A549 (cell line): ENCODE data around the gene GPR50. TPM values are rescaled to one million over a fixed set of nuclear protein-coding genes. Genes with fewer than 3 reads are reported as not detected.
A peak's percentile ranks its signal among the peaks of the same experiment; 100 is the strongest.

Experiments
- ATAC-seq, 2 experiments: fragments of 200-7000 bp in 1 of 2; fragments of >200 bp in 1 of 2; cut with Nextera tagmentation in 1 of 2; cut with Tn5 transposase in 1 of 2; 3 replicates each; pipeline versions ENCODE4 v1.8.0 to v1.9.1; 2018 to 2020; ENCODE audit warnings: mild to moderate bottlenecking in 1 of 2, moderate library complexity in 1 of 2
- CTCF ChIA-PET: fragments of 300-600 bp; sonication (Branson Sonifier 250); formaldehyde crosslinking; extraction: SDS; loops from one replicate; lab custom pipeline; 2021; ENCODE audit warnings: antibody characterized with exemption, inconsistent platforms; lab: Yijun Ruan, JAX
- POLR2A ChIA-PET: fragments of 350-600 bp; formaldehyde crosslinking; extraction: SDS; loops from one replicate; lab custom pipeline; 2021; ENCODE audit warnings: antibody characterized with exemption, inconsistent platforms; lab: Yijun Ruan, JAX
- DNase-seq, 2 experiments: peaks; one replicate each; pipeline versions ENCODE4 v3.0.0 to v3.0.0-alpha.2; 2011 to 2016; ENCODE audit warnings: low read depth in 1 of 2, low spot score in 1 of 2
- FAIRE-seq: peaks from 2 replicates; lab custom pipeline; 2011; peaks lifted over from hg19 to GRCh38; lab: Jason Lieb, UNC
- H3K27ac ChIP-seq, 2 experiments: fragments of >200 bp; sonication (Bioruptor Twin); formaldehyde crosslinking; 3 replicates each; pipeline ENCODE4 v1.5.1; 2016 to 2017
- H3K4me1 ChIP-seq: fragments of >200 bp; sonication (Bioruptor Twin); formaldehyde crosslinking; 3 replicates; pipeline ENCODE4 v1.6.1; 2016
- H3K4me2 ChIP-seq: fragments of >200 bp; sonication (Bioruptor Twin); formaldehyde crosslinking; 3 replicates; pipeline ENCODE4 v1.6.1; 2016
- H3K4me3 ChIP-seq: fragments of >200 bp; sonication (Bioruptor Twin); formaldehyde crosslinking; 3 replicates; pipeline ENCODE4 v1.5.1; 2016
- H3K9me3 ChIP-seq: fragments of >200 bp; sonication (Bioruptor Twin); formaldehyde crosslinking; 3 replicates; pipeline ENCODE4 v1.6.1; 2016
- BCL3 ChIP-seq: fragments of >200 bp; sonication (Bioruptor Twin); formaldehyde crosslinking; IDR thresholded peaks from 3 replicates; pipeline ENCODE4 v1.6.1; 2016
- BHLHE40 ChIP-seq: IDR thresholded peaks from 2 replicates; pipeline ENCODE4 v1.6.1; 2012; ENCODE audit warnings: low read depth, low read length, inconsistent platforms
- CEBPB ChIP-seq, 2 experiments: fragments of >200 bp in 1 of 2; sonication (Bioruptor Twin) in 1 of 2; formaldehyde crosslinking in 1 of 2; IDR thresholded peaks; 2 replicates each; pipeline ENCODE4 v1.6.1; 2012 to 2016
- CHD2 ChIP-seq: fragments of 150-350 bp; IDR thresholded peaks from 2 replicates; pipeline ENCODE4 v1.6.1; 2014; ENCODE audit warnings: low read length; ENCODE audit not compliant: partially characterized antibody
- CHD4 ChIP-seq: fragments of 200-600 bp; sonication (generic); IDR thresholded peaks from 2 replicates; pipeline ENCODE4 v1.6.1; 2016; ENCODE audit warnings: antibody characterized with exemption, mild to moderate bottlenecking, borderline replicate concordance
- EHF ChIP-seq: fragments of 250-450 bp; sonication (Bioruptor Pico); IDR thresholded peaks from 2 replicates; pipeline ENCODE4 v1.5.0; 2020; ENCODE audit warnings: mild to moderate bottlenecking
- ESRRA ChIP-seq: fragments of 150-350 bp; IDR thresholded peaks from 2 replicates; pipeline ENCODE4 v1.6.1; 2014; ENCODE audit warnings: mild to moderate bottlenecking, low read length, borderline replicate concordance
- FOSB ChIP-seq: fragments of 250-450 bp; sonication (Bioruptor Pico); IDR thresholded peaks from 2 replicates; pipeline ENCODE4 v1.5.0; 2020; ENCODE audit warnings: mild to moderate bottlenecking, moderate library complexity
- HDAC2 ChIP-seq: fragments of 200-600 bp; sonication (generic); IDR thresholded peaks from 2 replicates; pipeline ENCODE4 v1.6.1; 2016
- HOXA7 ChIP-seq: fragments of 250-450 bp; sonication (Bioruptor Pico); IDR thresholded peaks from 2 replicates; pipeline ENCODE4 v1.5.0; 2020; ENCODE audit warnings: mild to moderate bottlenecking, moderate library complexity
- JUNB ChIP-seq: fragments of >200 bp; sonication (Bioruptor Twin); formaldehyde crosslinking; IDR thresholded peaks from 2 replicates; pipeline ENCODE4 v1.6.1; 2016
- MAFK ChIP-seq: fragments of 450-650 bp; IDR thresholded peaks from 2 replicates; pipeline ENCODE4 v1.6.1; 2014; ENCODE audit not compliant: partially characterized antibody
- NR3C1 ChIP-seq: fragments of >200 bp; sonication (Bioruptor Twin); formaldehyde crosslinking; IDR thresholded peaks from 3 replicates; pipeline ENCODE4 v1.6.1; 2017
- PHF8 ChIP-seq: fragments of 200-600 bp; sonication (generic); IDR thresholded peaks from 2 replicates; pipeline ENCODE4 v1.6.1; 2016; ENCODE audit warnings: low read depth, mild to moderate bottlenecking, antibody characterized with exemption, moderate library complexity, borderline replicate concordance
- POLR2AphosphoS2 ChIP-seq: conservative IDR thresholded peaks from 2 replicates; pipeline ENCODE4 v1.6.1; 2012; ENCODE audit warnings: low read length, improper control_type of control experiment, inconsistent platforms
- RCOR1 ChIP-seq: fragments of 150-350 bp; IDR thresholded peaks from 2 replicates; pipeline ENCODE4 v1.6.1; 2014; ENCODE audit warnings: antibody characterized with exemption, low read length, low read depth
- SREBF2 ChIP-seq: fragments of 450-650 bp; IDR thresholded peaks from 2 replicates; pipeline ENCODE4 v1.6.1; 2014; ENCODE audit warnings: mild to moderate bottlenecking, moderate library complexity
- TFCP2L1 ChIP-seq: fragments of 250-450 bp; sonication (Bioruptor Pico); IDR thresholded peaks from 2 replicates; pipeline ENCODE4 v1.5.0; 2021; ENCODE audit warnings: mild to moderate bottlenecking
- ZC3H11A ChIP-seq: fragments of 450-650 bp; IDR thresholded peaks from 2 replicates; pipeline ENCODE4 v1.6.1; 2014; ENCODE audit warnings: antibody characterized with exemption, mild to moderate bottlenecking
- ZFP36 ChIP-seq: fragments of 450-650 bp; IDR thresholded peaks from 2 replicates; pipeline ENCODE4 v1.6.1; 2014; ENCODE audit warnings: borderline replicate concordance; ENCODE audit not compliant: partially characterized antibody
- ZNF302 ChIP-seq: fragments of 250-450 bp; sonication (Bioruptor Pico); IDR thresholded peaks from 2 replicates; pipeline ENCODE4 v1.9.0; 2021; ENCODE audit warnings: inconsistent platforms, mild to moderate bottlenecking, moderate library complexity
- WGBS: methylation state at CpG from one replicate; pipeline ENCODE4 v1.1.6; 2017; ENCODE audit errors: missing lambda C conversion rate; 5-methylcytosine and 5-hydroxymethylcytosine counted together
- polyA plus RNA-seq, 4 experiments: library from polyadenylated mRNA; depleted of rRNA in 3 of 4; stranded (reverse); fragments of >200 nt; fragmentation: RNase III in 1 of 4; extraction: RNeasy Plus Mini Kit Qiagen cat#74134 plus additional on column Dnase treatment in 1 of 4; gene quantifications; 2 replicates in 3 of 4; 3 replicates in 1 of 4; pipeline ENCODE4 v1.2.3, GENCODE V29; 2011 to 2017
- TF ChIP-seq, protein P1 (sequence below): fragments of 450-650 bp; IDR thresholded peaks from 2 replicates; pipeline ENCODE4 v1.6.1; 2014; ENCODE audit warnings: antibody characterized with exemption
- TF ChIP-seq, protein P2 (sequence below): fragments of 250-450 bp; sonication (Bioruptor Pico); IDR thresholded peaks from 2 replicates; pipeline ENCODE4 v1.5.0; 2020; ENCODE audit warnings: low read depth, mild to moderate bottlenecking, moderate library complexity
- TF ChIP-seq, protein P3 (sequence below): IDR thresholded peaks from 2 replicates; pipeline ENCODE4 v1.6.1; 2012; ENCODE audit warnings: low read depth, borderline replicate concordance

GPR50 gene
- polyA plus RNA-seq, 2 of the 4 experiments (the other 2 are of a cell fraction) = 0.04 TPM; not detected in 1

DNA sequence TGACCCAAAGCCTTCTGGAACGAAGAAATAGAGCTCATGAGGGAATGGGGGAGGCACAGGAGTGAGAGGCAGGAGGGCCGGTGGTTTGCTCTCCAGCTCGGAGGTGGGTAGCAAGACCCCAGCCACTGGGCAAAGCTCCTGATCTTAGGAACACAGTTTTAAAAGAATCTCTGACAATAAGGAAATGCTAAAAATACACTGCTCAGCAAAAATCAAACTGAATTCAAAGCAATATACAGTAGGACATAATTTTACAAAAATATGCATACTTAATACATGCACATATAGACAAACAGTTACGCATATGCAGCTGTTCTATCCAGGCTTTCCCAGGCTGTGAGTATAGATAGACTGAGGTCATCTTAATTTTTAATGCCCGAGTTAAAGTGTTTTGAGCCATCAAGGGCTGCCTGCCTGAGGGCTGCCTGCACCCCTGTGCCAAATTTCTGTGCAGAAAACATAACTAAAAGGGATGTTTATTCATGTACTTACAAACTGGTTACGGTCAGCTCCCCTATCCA, 6.9 kb downstream of the GPR50 start:
- peaks cover 1% of the 10 kb centered on the region; the same call in 1 of the 3 replicates for H3K4me1 ChIP-seq
- H3K4me3 ChIP-seq = no peak overlapping the region
- POLR2A ChIA-PET = no interaction called here
- peak; percentile 57 for TF ChIP-seq MAFK
- TF ChIP-seq, protein P1, sequence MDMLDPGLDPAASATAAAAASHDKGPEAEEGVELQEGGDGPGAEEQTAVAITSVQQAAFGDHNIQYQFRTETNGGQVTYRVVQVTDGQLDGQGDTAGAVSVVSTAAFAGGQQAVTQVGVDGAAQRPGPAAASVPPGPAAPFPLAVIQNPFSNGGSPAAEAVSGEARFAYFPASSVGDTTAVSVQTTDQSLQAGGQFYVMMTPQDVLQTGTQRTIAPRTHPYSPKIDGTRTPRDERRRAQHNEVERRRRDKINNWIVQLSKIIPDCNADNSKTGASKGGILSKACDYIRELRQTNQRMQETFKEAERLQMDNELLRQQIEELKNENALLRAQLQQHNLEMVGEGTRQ = no peak
- TF ChIP-seq PHF8 = no peak
- no peak for TF ChIP-seq TFCP2L1 (CRISPR knock-in tag)
- TF ChIP-seq, protein P2, sequence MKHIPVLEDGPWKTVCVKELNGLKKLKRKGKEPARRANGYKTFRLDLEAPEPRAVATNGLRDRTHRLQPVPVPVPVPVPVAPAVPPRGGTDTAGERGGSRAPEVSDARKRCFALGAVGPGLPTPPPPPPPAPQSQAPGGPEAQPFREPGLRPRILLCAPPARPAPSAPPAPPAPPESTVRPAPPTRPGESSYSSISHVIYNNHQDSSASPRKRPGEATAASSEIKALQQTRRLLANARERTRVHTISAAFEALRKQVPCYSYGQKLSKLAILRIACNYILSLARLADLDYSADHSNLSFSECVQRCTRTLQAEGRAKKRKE (CRISPR knock-in tag) = no peak
- TF ChIP-seq ESRRA = no peak
- TF ChIP-seq POLR2AphosphoS2 = no peak
- H3K27ac ChIP-seq = no peak overlapping the region
- H3K4me2 ChIP-seq = no peak overlapping the region
- no peaks in the 10 kb centered on the region for H3K9me3 ChIP-seq
- ATAC-seq (no peak), FAIRE-seq (no peak), DNase-seq (no peak)
- CTCF ChIA-PET = no interaction called here
- WGBS = 39% methylated on average over 6 of the region's 6 CpGs

- Histone ChIP-seq H3K4me3 (no peak overlapping the region), H3K27ac (no peak overlapping the region), H3K4me1 (no peaks in the 10 kb centered on the region), H3K4me2 (0 out of 3 replicates have a peak overlapping the region, but pooled peaks have one; percentile 38), H3K9me3 (no peaks in the 10 kb centered on the region)
- WGBS = under 1% methylated on average over 12 of the region's 14 CpGs
- POLR2A ChIA-PET = no interaction called here
- FAIRE-seq = no peak
- no peak for TF ChIP-seq ZNF302 (CRISPR knock-in tag)
- no peak for TF ChIP-seq RCOR1
- TF ChIP-seq CHD2 = no peak
- TF ChIP-seq HOXA7 (CRISPR knock-in tag) = no peak
- TF ChIP-seq, protein P3, sequence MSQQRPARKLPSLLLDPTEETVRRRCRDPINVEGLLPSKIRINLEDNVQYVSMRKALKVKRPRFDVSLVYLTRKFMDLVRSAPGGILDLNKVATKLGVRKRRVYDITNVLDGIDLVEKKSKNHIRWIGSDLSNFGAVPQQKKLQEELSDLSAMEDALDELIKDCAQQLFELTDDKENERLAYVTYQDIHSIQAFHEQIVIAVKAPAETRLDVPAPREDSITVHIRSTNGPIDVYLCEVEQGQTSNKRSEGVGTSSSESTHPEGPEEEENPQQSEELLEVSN = no peak
- TF ChIP-seq ESRRA = no peak
- TF ChIP-seq CEBPB (IDR thresholded peaks at IDR 0.05) = no peak
- TF ChIP-seq CHD4 = no peak
- no peak for TF ChIP-seq FOSB (CRISPR knock-in tag)
- no peak for TF ChIP-seq ZFP36
- no peak for TF ChIP-seq BCL3
- TF ChIP-seq JUNB = no peak
- TF ChIP-seq BHLHE40 = no peak
- CTCF ChIA-PET = no interaction called here
- ATAC-seq = no peak
- no peak for DNase-seq
Observed at GRCh38 chrX:151183912-151184565, 7.7 kb downstream of the GPR50 start.

DNA sequence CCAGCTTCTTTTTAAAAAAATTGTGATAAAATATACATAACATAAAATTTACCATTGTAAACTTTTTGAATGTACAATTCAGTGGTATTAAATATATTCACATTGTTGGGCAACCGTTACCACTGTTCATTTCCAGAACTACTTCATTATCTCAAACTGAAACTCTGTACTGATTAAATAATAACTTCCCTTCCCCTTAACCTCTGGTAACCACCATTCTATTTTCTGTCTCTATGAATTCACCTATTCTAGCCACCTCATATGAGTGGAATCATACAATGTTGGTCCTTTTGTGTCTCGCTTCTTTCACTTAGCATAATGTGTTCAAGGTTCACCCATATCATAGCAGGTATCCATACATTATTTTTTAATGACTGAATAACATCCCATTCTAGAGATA, 8.3 kb downstream of the GPR50 start:
- Histone ChIP-seq H3K27ac (no peak overlapping the region), H3K9me3 (no peaks in the 10 kb centered on the region), H3K4me2 (no peak overlapping the region), H3K4me1 (no peaks in the 10 kb centered on the region), H3K4me3 (no peak overlapping the region)
- DNase-seq (no peak), ATAC-seq (no peak), FAIRE-seq (peak; percentile 78)
- ChIA-PET POLR2A (no interaction called here), CTCF (interaction anchor here (1.2 kb wide), 1 partner anchor 102 kb away, joined by 3 read pairs; no protein-coding TSS in a partner anchor)
- no peak for TF ChIP-seq SREBF2
- no peak for TF ChIP-seq POLR2AphosphoS2
- TF ChIP-seq HDAC2 = no peak
- no peak for TF ChIP-seq ZC3H11A
- no peak for TF ChIP-seq NR3C1
- TF ChIP-seq EHF (CRISPR knock-in tag) = no peak
- WGBS = 4% methylated on average over 2 of the region's 2 CpGs
